ENCODE data around the gene WSCD2. TPM values are rescaled to one million over a fixed set of nuclear protein-coding genes. Genes with fewer than 3 reads are reported as not detected.

Gene WSCD2
- 3.3 TPM for total RNA-seq

- peak; percentile 67 for DNase-seq
These were observed at the start of gene WSCD2 for GRCh38 chr12:108129017-108129812. Gene WSCD2, plus strand, starts transcription at chr12:108129288. Its CDS starts 66,545 bp downstream, at chr12:108195833.

GRCh38 chr12:108079721-108080120, 49.4 kb upstream of the WSCD2 start:
- DNase-seq, result no peak

GRCh38 chr12:108080363-108080762, 48.7 kb upstream of the WSCD2 start:
- DNase-seq, result no peak

- no peak for DNase-seq
These were observed 46.6 kb upstream of the WSCD2 start for GRCh38 chr12:108082485-108082884.

GRCh38 chr12:108087900-108088299, 41.2 kb upstream of the WSCD2 start:
- DNase-seq, result no peak

- no peak for DNase-seq
These were observed 38.8 kb upstream of the WSCD2 start for GRCh38 chr12:108090107-108090899.

- no peak for DNase-seq
These were observed 38.0 kb upstream of the WSCD2 start for GRCh38 chr12:108090932-108091678.

- no peak for DNase-seq
These were observed 37.4 kb upstream of the WSCD2 start for GRCh38 chr12:108091679-108092051.

- DNase-seq, result no peak
These were observed 35.9 kb upstream of the WSCD2 start for GRCh38 chr12:108093209-108093608.

- no peak for DNase-seq
These were observed 34.9 kb upstream of the WSCD2 start for GRCh38 chr12:108094056-108094649.

- no peak for DNase-seq
These were observed 31.8 kb upstream of the WSCD2 start for GRCh38 chr12:108097160-108097911.

- DNase-seq, result no peak
These were observed 30.7 kb upstream of the WSCD2 start for GRCh38 chr12:108098374-108098773.

GRCh38 chr12:108099073-108099472, 30.0 kb upstream of the WSCD2 start:
- no peak for DNase-seq

- no peak for DNase-seq
These were observed 29.2 kb upstream of the WSCD2 start for GRCh38 chr12:108099778-108100489.

GRCh38 chr12:108101605-108102175, 27.4 kb upstream of the WSCD2 start:
- DNase-seq, result no peak

GRCh38 chr12:108102363-108102762, 26.7 kb upstream of the WSCD2 start:
- no peak for DNase-seq

GRCh38 chr12:108103087-108103486, 26.0 kb upstream of the WSCD2 start:
- no peak for DNase-seq

- DNase-seq, result no peak
These were observed 25.6 kb upstream of the WSCD2 start for GRCh38 chr12:108103517-108103916.

- DNase-seq, result no peak
These were observed 24.4 kb upstream of the WSCD2 start for GRCh38 chr12:108104657-108105056.

GRCh38 chr12:108106599-108106998, 22.5 kb upstream of the WSCD2 start:
- DNase-seq, result no peak

GRCh38 chr12:108107293-108107692, 21.8 kb upstream of the WSCD2 start:
- DNase-seq, result no peak

Data from occipital lobe (tissue), 2 donors.